AG09309 (cell line): ENCODE data around the gene SLC4A1AP.

Source experiments
- DNase-seq: peaks from one replicate; pipeline ENCODE4 v3.0.0-alpha.2; 2010; ENCODE audit warnings: low read depth
- H3K4me3 ChIP-seq: 2 replicates; pipeline ENCODE4 v1.5.1; 2011; ENCODE audit warnings: mild to moderate bottlenecking, low read depth, low read length, moderate library complexity; ENCODE audit not compliant: control insufficient read depth
- TF ChIP-seq, protein P1 (sequence below): IDR thresholded peaks from 2 replicates; pipeline ENCODE4 v1.5.1; 2011; ENCODE audit warnings: mild to moderate bottlenecking, low read depth, low read length, inconsistent platforms; ENCODE audit not compliant: insufficient read depth, control insufficient read depth; ENCODE audit errors: missing control alignments

SLC4A1AP gene

DNA sequence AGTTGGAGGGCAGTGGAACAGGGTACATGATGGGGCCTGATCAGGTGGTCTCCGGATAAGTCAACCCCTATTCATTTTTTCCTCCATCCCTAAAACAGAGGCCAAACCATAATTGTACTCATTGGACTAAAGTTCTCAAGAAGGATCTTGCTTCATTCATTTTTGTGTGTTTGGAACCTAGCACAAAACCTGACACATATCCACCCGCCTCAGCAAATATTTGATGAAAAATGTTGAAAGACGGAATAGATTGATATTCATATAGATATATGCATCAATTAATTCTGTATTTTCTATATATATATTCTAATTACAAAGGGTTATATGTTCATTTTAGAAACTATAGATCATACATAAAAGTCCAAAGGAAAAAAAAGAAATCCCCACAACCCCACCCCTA lies 21.9 kb downstream of the SLC4A1AP start:
- DNase-seq = no peak
- H3K4me3 ChIP-seq = no peak overlapping the region
- TF ChIP-seq, protein P1, sequence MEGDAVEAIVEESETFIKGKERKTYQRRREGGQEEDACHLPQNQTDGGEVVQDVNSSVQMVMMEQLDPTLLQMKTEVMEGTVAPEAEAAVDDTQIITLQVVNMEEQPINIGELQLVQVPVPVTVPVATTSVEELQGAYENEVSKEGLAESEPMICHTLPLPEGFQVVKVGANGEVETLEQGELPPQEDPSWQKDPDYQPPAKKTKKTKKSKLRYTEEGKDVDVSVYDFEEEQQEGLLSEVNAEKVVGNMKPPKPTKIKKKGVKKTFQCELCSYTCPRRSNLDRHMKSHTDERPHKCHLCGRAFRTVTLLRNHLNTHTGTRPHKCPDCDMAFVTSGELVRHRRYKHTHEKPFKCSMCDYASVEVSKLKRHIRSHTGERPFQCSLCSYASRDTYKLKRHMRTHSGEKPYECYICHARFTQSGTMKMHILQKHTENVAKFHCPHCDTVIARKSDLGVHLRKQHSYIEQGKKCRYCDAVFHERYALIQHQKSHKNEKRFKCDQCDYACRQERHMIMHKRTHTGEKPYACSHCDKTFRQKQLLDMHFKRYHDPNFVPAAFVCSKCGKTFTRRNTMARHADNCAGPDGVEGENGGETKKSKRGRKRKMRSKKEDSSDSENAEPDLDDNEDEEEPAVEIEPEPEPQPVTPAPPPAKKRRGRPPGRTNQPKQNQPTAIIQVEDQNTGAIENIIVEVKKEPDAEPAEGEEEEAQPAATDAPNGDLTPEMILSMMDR = no peak

- TF ChIP-seq, protein P1 = no peak
- DNase-seq = no peak
- no peak overlapping the region for H3K4me3 ChIP-seq
Measured at GRCh38 chr2:27687232-27687631, 23.5 kb downstream of the SLC4A1AP start.

DNA sequence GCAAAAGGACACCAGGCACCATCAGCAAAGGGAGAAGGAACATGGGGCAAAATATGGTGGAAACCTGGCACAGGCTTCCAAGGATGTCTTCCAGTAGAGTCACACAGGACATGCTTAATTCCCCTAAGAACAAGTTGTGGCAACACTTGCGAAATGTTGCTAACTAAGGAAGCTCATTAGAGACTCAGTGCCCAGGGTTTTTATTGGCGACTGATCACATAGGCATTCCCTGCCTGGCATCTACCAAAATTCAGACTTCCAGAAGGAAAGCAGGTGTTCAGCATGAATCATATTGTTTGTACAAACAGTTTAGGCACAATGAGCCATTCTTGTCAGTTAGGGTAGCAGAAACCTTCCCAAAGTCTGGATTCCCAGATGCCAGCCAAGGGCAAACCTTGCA lies 25.7 kb downstream of the SLC4A1AP start:
- no peak overlapping the region for H3K4me3 ChIP-seq
- DNase-seq = no peak
- TF ChIP-seq, protein P1 = no peak

- no peak for DNase-seq
- H3K4me3 ChIP-seq = no peak overlapping the region
- TF ChIP-seq, protein P1 = no peak
Measured at GRCh38 chr2:27690052-27690451, 26.4 kb downstream of the SLC4A1AP start.

GRCh38 chr2:27697660-27698059 lies 34.0 kb downstream of the SLC4A1AP start:
- TF ChIP-seq, protein P1 = no peak
- H3K4me3 ChIP-seq = no peak overlapping the region
- no peak for DNase-seq

DNA sequence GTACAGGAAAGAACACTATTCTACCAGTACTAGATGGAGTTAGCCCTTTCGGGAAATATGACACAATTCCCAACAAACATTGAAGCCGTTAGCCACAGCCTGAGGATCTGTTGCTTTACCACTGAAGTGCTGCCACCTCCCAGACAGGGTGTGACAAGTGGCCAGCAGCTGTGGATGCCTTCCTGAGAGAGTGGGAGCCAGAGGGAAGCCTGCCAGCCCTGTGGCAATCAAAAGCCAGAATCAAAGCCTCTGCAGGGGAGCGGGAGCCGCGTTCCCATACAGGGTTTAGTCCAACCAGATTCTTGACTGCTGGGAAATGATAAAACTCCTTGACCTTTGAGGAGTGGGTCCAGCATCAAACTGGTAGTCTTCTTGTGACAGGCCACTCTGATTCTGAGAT lies 38.0 kb downstream of the SLC4A1AP start:
- no peak overlapping the region for H3K4me3 ChIP-seq
- no peak for DNase-seq
- TF ChIP-seq, protein P1 = no peak

- TF ChIP-seq, protein P1 = no peak
- no peak for DNase-seq
- H3K4me3 ChIP-seq = no peak overlapping the region
Measured at GRCh38 chr2:27702302-27702701, 38.6 kb downstream of the SLC4A1AP start.
